HG03558 (cell line): ENCODE measurements around the gene FAM107B.

Source experiments
- ATAC-seq: cut with Tn5 transposase; IDR thresholded peaks from one replicate; pipeline ENCODE4 v1.9.1; 2021; ENCODE audit warnings: moderate number of reproducible peaks; ENCODE audit not compliant: unreplicated experiment; ENCODE audit errors: extremely low read depth

Gene FAM107B

GRCh38 chr10:14545827-14546226 lies 228.9 kb downstream of the FAM107B start:
- ATAC-seq, result no peak

GRCh38 chr10:14543904-14544210 lies 230.8 kb downstream of the FAM107B start:
- no peak for ATAC-seq

GRCh38 chr10:14543046-14543903 lies 231.4 kb downstream of the FAM107B start:
- no peak for ATAC-seq

GRCh38 chr10:14541379-14541778 lies 233.3 kb downstream of the FAM107B start:
- ATAC-seq, result no peak

- ATAC-seq, result no peak
These were observed 234.1 kb downstream of the FAM107B start for GRCh38 chr10:14540611-14541010.

GRCh38 chr10:14540062-14540461 lies 234.6 kb downstream of the FAM107B start:
- no peak for ATAC-seq

GRCh38 chr10:14539176-14539575 lies 235.5 kb downstream of the FAM107B start:
- ATAC-seq, result no peak

GRCh38 chr10:14536241-14537213 lies 238.2 kb downstream of the FAM107B start:
- no peak for ATAC-seq

- ATAC-seq, result no peak
These were observed 239.1 kb downstream of the FAM107B start for GRCh38 chr10:14535457-14536130.

GRCh38 chr10:14534152-14534551 lies 240.5 kb downstream of the FAM107B start:
- ATAC-seq, result no peak

- no peak for ATAC-seq
These were observed 241.4 kb downstream of the FAM107B start for GRCh38 chr10:14533295-14533694.

GRCh38 chr10:14532473-14533251 lies 242.0 kb downstream of the FAM107B start:
- ATAC-seq, result no peak

- ATAC-seq, result no peak
These were observed 242.7 kb downstream of the FAM107B start for GRCh38 chr10:14531974-14532373.

GRCh38 chr10:14530465-14530864 lies 244.2 kb downstream of the FAM107B start:
- no peak for ATAC-seq

GRCh38 chr10:14529351-14529750 lies 245.3 kb downstream of the FAM107B start:
- no peak for ATAC-seq

- ATAC-seq, result no peak
These were observed 246.2 kb downstream of the FAM107B start for GRCh38 chr10:14528450-14528849.

- ATAC-seq, result no peak
These were observed 246.8 kb downstream of the FAM107B start for GRCh38 chr10:14527915-14528314.

- no peak for ATAC-seq
These were observed 247.4 kb downstream of the FAM107B start for GRCh38 chr10:14527134-14527844.

- ATAC-seq, result no peak
These were observed 248.4 kb downstream of the FAM107B start for GRCh38 chr10:14526326-14526725.
